Activated CD8-positive, alpha-beta memory T cell treated with anti-CD3 and anti-CD28 coated beads, Interleukin-2, amount 10 ng/mL, durations not matched to agents 7 days and 5 days (primary cell): ENCODE measurements around the gene RBM17. TPM values are rescaled to one million over a fixed set of nuclear protein-coding genes. Genes with fewer than 3 reads are reported as not detected.

ENCODE experiments used
- ATAC-seq: fragments of 150-1000 bp; cut with Tn5 transposase; one replicate; pipeline ENCODE4 v1.10.0; 2021; ENCODE audit warnings: moderate library complexity
- CTCF ChIA-PET: fragments of 350-600 bp; sonication (Branson Sonifier 250); formaldehyde crosslinking; loops from one replicate; lab custom pipeline; 2021; ENCODE audit warnings: antibody characterized with exemption; lab: Charles Lee
- DNase-seq: peaks from one replicate; pipeline ENCODE4 v3.0.0-alpha.2; 2020
- H3K27ac Mint-ChIP-seq: one replicate; pipeline ENCODE4 v1.8.0; 2021; ENCODE audit warnings: mild to moderate bottlenecking, mixed read lengths
- H3K27me3 Mint-ChIP-seq: one replicate; pipeline ENCODE4 v1.8.0; 2021; ENCODE audit warnings: mixed read lengths
- H3K36me3 Mint-ChIP-seq: one replicate; pipeline ENCODE4 v1.8.0; 2021; ENCODE audit warnings: mild to moderate bottlenecking, mixed read lengths
- H3K4me1 Mint-ChIP-seq: one replicate; pipeline ENCODE4 v1.8.0; 2021; ENCODE audit warnings: mixed read lengths
- H3K4me3 Mint-ChIP-seq: one replicate; pipeline ENCODE4 v1.8.0; 2021; ENCODE audit warnings: mild to moderate bottlenecking, moderate library complexity, mixed read lengths
- H3K9me3 Mint-ChIP-seq: one replicate; pipeline ENCODE4 v1.8.0; 2022; ENCODE audit warnings: low read depth, mixed read lengths
- total RNA-seq, 2 experiments: library from RNA; stranded (reverse); gene quantifications; one replicate each; pipeline ENCODE4 v1.2.3, GENCODE V29; 2021

RBM17 gene
- total RNA-seq, 2 experiments from 2014 or later = 205 to 267 TPM

GRCh38 chr10:6049031-6049400 is 39.8 kb upstream of the RBM17 start:
- peak overlapping the region; percentile 88 for H3K27ac Mint-ChIP-seq
- peaks cover 82% of the 10 kb centered on the region for H3K36me3 Mint-ChIP-seq
- DNase-seq = no peak
- no peaks in the 10 kb centered on the region for H3K9me3 Mint-ChIP-seq
- H3K4me1 Mint-ChIP-seq = peaks cover 91% of the 10 kb centered on the region
- H3K27me3 Mint-ChIP-seq = no peaks in the 10 kb centered on the region
- H3K4me3 Mint-ChIP-seq = peak overlapping the region; percentile 76
- CTCF ChIA-PET = interaction anchor here (0.9 to 1.8 kb wide), 3 partner anchors 15 to 73 kb away, joined by 3 to 7 read pairs (median 3); no protein-coding TSS in a partner anchor
- ATAC-seq = no peak

- Mint-ChIP-seq H3K4me3 (peak overlapping the region; percentile 76), H3K27ac (peak overlapping the region; percentile 88), H3K27me3 (no peaks in the 10 kb centered on the region), H3K4me1 (peaks cover 86% of the 10 kb centered on the region), H3K36me3 (peaks cover 78% of the 10 kb centered on the region), H3K9me3 (no peaks in the 10 kb centered on the region)
- CTCF ChIA-PET = interaction anchor here (0.5 to 4.8 kb wide), 17 partner anchors 12 to 533 kb away, joined by 3 to 51 read pairs (median 4); partner anchors contain the start of gene IL2RA
- DNase-seq (peak; percentile 97), ATAC-seq (peak; percentile 67)
These were observed 37.9 kb upstream of the RBM17 start for GRCh38 chr10:6050801-6051445.

GRCh38 chr10:6052247-6053221 is 36.3 kb upstream of the RBM17 start:
- H3K4me1 Mint-ChIP-seq = peaks cover 86% of the 10 kb centered on the region
- peaks cover 80% of the 10 kb centered on the region for H3K36me3 Mint-ChIP-seq
- CTCF ChIA-PET = interaction anchor here (1.0 to 4.8 kb wide), 8 partner anchors 9 to 360 kb away, joined by 3 to 51 read pairs (median 10); partner anchors contain the start of gene IL2RA
- no peaks in the 10 kb centered on the region for H3K27me3 Mint-ChIP-seq
- peak; percentile 87 for DNase-seq
- peak; percentile 44 for ATAC-seq
- H3K27ac Mint-ChIP-seq = peak overlapping the region; percentile 92
- H3K9me3 Mint-ChIP-seq = no peaks in the 10 kb centered on the region
- peak overlapping the region; percentile 76 for H3K4me3 Mint-ChIP-seq

GRCh38 chr10:6053303-6053702 is 35.5 kb upstream of the RBM17 start:
- Mint-ChIP-seq H3K36me3 (peaks cover 82% of the 10 kb centered on the region), H3K27me3 (no peaks in the 10 kb centered on the region), H3K9me3 (no peaks in the 10 kb centered on the region), H3K27ac (peak overlapping the region; percentile 92), H3K4me3 (peak overlapping the region; percentile 76), H3K4me1 (peaks cover 88% of the 10 kb centered on the region)
- DNase-seq (peak; percentile 35), ATAC-seq (no peak)
- CTCF ChIA-PET = interaction anchor here (1.0 to 4.8 kb wide), 5 partner anchors 14 to 39 kb away, joined by 3 to 51 read pairs (median 14); no protein-coding TSS in a partner anchor

- peak overlapping the region; percentile 84 for H3K27ac Mint-ChIP-seq
- DNase-seq = peak; percentile 46
- peak overlapping the region; percentile 70 for H3K4me3 Mint-ChIP-seq
- no peak for ATAC-seq
- H3K9me3 Mint-ChIP-seq = no peaks in the 10 kb centered on the region
- H3K4me1 Mint-ChIP-seq = peaks cover 88% of the 10 kb centered on the region
- CTCF ChIA-PET = interaction anchor here (1.0 to 4.8 kb wide), 6 partner anchors 13 to 40 kb away, joined by 3 to 51 read pairs (median 10); no protein-coding TSS in a partner anchor
- H3K27me3 Mint-ChIP-seq = no peaks in the 10 kb centered on the region
- peaks cover 85% of the 10 kb centered on the region for H3K36me3 Mint-ChIP-seq
These were observed 34.8 kb upstream of the RBM17 start for GRCh38 chr10:6053816-6054631.

- ATAC-seq (no peak), DNase-seq (peak; percentile 39)
- H3K27ac Mint-ChIP-seq = peak overlapping the region; percentile 84
- no peaks in the 10 kb centered on the region for H3K27me3 Mint-ChIP-seq
- no peaks in the 10 kb centered on the region for H3K9me3 Mint-ChIP-seq
- peaks cover 85% of the 10 kb centered on the region for H3K36me3 Mint-ChIP-seq
- H3K4me3 Mint-ChIP-seq = peak overlapping the region; percentile 70
- CTCF ChIA-PET = interaction anchor here (1.2 to 4.4 kb wide), 3 partner anchors 12 to 32 kb away, joined by 4 to 51 read pairs (median 14); no protein-coding TSS in a partner anchor
- peaks cover 87% of the 10 kb centered on the region for H3K4me1 Mint-ChIP-seq
These were observed 34.0 kb upstream of the RBM17 start for GRCh38 chr10:6054884-6055283.

GRCh38 chr10:6055929-6056328 is 32.9 kb upstream of the RBM17 start:
- ATAC-seq (no peak), DNase-seq (no peak)
- Mint-ChIP-seq H3K4me3 (peak overlapping the region; percentile 88), H3K36me3 (peaks cover 86% of the 10 kb centered on the region), H3K4me1 (peaks cover 79% of the 10 kb centered on the region), H3K9me3 (no peaks in the 10 kb centered on the region), H3K27ac (peak overlapping the region; percentile 88), H3K27me3 (no peaks in the 10 kb centered on the region)
- CTCF ChIA-PET = interaction anchor here (2.2 to 3.7 kb wide), 3 partner anchors 16 to 30 kb away, joined by 7 to 46 read pairs (median 9); no protein-coding TSS in a partner anchor

GRCh38 chr10:6056411-6057135 is 32.3 kb upstream of the RBM17 start:
- Mint-ChIP-seq H3K27ac (peak overlapping the region; percentile 88), H3K4me3 (peak overlapping the region; percentile 88), H3K4me1 (peaks cover 76% of the 10 kb centered on the region), H3K27me3 (no peaks in the 10 kb centered on the region), H3K36me3 (peaks cover 86% of the 10 kb centered on the region), H3K9me3 (no peaks in the 10 kb centered on the region)
- CTCF ChIA-PET = interaction anchor here (1.1 to 3.7 kb wide), 4 partner anchors 16 to 29 kb away, joined by 3 to 46 read pairs (median 8); no protein-coding TSS in a partner anchor
- DNase-seq = peak; percentile 40
- no peak for ATAC-seq

- H3K27ac Mint-ChIP-seq = peak overlapping the region; percentile 88
- CTCF ChIA-PET = interaction anchor here (1.2 to 3.7 kb wide), 6 partner anchors 12 to 27 kb away, joined by 3 to 46 read pairs (median 4); no protein-coding TSS in a partner anchor
- peak; percentile 46 for DNase-seq
- H3K36me3 Mint-ChIP-seq = peaks cover 71% of the 10 kb centered on the region
- H3K4me3 Mint-ChIP-seq = peak overlapping the region; percentile 88
- no peaks in the 10 kb centered on the region for H3K27me3 Mint-ChIP-seq
- ATAC-seq = peak; percentile 13
- H3K9me3 Mint-ChIP-seq = no peaks in the 10 kb centered on the region
- H3K4me1 Mint-ChIP-seq = peaks cover 62% of the 10 kb centered on the region
These were observed 30.0 kb upstream of the RBM17 start for GRCh38 chr10:6058682-6059475.

GRCh38 chr10:6059506-6059905 is 29.3 kb upstream of the RBM17 start:
- CTCF ChIA-PET = interaction anchor here (2.1 to 4.7 kb wide), 2 partner anchors 27 to 45 kb away, joined by 6 to 34 read pairs; no protein-coding TSS in a partner anchor

GRCh38 chr10:6061056-6061455 is 27.8 kb upstream of the RBM17 start:
- Mint-ChIP-seq H3K27me3 (no peaks in the 10 kb centered on the region), H3K36me3 (peaks cover 60% of the 10 kb centered on the region), H3K27ac (peak overlapping the region; percentile 88), H3K9me3 (no peaks in the 10 kb centered on the region), H3K4me1 (peaks cover 67% of the 10 kb centered on the region), H3K4me3 (peak overlapping the region; percentile 88)
- peak; percentile 44 for DNase-seq
- ATAC-seq = no peak
- CTCF ChIA-PET = interaction anchor here (1.4 to 4.7 kb wide), 7 partner anchors 10 to 341 kb away, joined by 4 to 34 read pairs (median 6); no protein-coding TSS in a partner anchor

More at GRCh38 chr10:6059506-6059905, 29.3 kb upstream of the RBM17 start:
- H3K36me3 Mint-ChIP-seq = peaks cover 65% of the 10 kb centered on the region
- DNase-seq (peak; percentile 40), ATAC-seq (no peak)
- H3K9me3 Mint-ChIP-seq = no peaks in the 10 kb centered on the region
- H3K27ac Mint-ChIP-seq = peak overlapping the region; percentile 88
- H3K27me3 Mint-ChIP-seq = no peaks in the 10 kb centered on the region
- H3K4me1 Mint-ChIP-seq = peaks cover 62% of the 10 kb centered on the region
- H3K4me3 Mint-ChIP-seq = peak overlapping the region; percentile 88
